HG03108 (cell line): ENCODE data around the gene TVP23A.
"Not testable (repeated sequence)": the region's sequence is repeated elsewhere in the genome, so short reads cannot be mapped to it uniquely, and the experiment has no call there.

Experiments used
- ATAC-seq: cut with Tn5 transposase; IDR thresholded peaks from one replicate; pipeline ENCODE4 v1.9.1; 2021; ENCODE audit warnings: moderate library complexity; ENCODE audit not compliant: unreplicated experiment

Gene TVP23A

DNA sequence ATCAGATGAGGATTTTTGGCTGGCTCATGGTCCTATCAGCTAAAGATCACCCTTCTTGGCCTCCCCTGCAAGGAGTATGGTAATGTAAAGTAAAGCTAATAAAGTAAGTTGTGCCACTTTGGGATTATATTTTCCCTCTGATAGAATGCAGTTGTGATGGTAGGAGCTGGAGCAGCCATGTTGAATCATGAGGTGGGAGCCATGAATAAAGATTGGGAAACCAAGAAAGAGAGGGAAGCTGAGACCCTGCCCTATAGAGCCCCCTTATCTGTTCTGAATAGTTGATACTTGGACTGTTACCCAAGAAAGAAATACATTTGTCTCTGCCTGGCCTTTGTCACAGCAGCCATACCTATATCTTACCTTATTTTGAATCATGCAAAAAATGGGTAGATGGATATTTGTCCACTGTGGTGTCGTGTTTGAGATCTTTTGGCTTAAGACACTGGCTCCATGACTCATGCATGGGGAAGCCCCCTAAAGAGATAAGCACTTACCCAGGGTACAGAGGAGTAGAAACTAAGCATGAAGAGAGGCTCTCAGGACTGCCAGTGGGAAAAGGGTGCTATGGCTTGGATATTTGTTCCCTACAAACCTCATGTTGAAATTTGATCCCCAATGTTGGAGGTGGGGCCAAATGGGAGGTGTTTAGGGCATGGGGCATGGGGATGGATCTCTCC lies 17.7 kb upstream of the TVP23A start:
- ATAC-seq: no peak

GRCh38 chr16:10835281-10835931 lies 16.8 kb upstream of the TVP23A start:
- peak; percentile 52 for ATAC-seq

GRCh38 chr16:10834766-10835165 lies 16.2 kb upstream of the TVP23A start:
- no peak for ATAC-seq

DNA sequence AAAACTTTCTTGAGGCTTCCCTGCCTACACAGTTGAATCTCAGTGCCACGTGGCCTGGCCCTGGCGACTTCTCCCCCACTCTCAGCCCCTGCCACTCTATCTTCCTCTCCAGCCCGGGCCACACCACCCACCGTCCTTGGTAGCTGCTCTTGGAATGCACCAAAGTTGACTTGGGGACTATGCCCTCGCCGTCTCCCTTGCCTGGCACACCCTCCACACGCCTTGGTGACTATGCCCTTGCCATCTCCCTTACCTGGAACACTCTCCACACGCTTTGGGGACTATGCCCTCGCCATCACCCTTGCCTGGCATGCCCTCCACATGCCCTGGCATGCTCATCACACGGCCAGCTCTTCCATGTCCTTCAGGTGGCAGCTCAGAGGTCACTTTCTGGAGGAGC lies 15.5 kb upstream of the TVP23A start:
- ATAC-seq: no peak

- ATAC-seq: no peak
Measured at GRCh38 chr16:10833271-10833670, 14.7 kb upstream of the TVP23A start.

GRCh38 chr16:10831894-10832886 lies 13.6 kb upstream of the TVP23A start:
- no peak for ATAC-seq

DNA sequence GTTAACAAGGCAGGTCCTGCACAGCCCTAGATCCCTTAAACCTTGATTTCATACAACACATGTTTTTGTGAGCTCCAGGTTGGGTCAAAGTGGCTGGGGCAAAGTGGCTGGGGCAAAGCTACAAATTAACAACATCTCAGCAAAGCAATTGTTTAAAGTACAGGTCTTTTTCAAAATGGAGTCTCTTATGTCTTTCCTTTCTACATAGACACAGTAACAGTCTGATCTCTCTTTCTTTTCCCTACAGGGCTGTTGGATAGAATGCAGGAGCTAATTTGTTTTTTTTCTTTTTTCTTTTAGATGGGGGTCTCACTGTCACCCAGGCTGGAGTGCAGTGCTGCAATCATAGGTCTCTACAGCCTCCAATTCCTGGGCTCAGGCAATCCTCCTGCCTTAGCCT lies 11.6 kb upstream of the TVP23A start:
- not testable (repeated sequence) for ATAC-seq

DNA sequence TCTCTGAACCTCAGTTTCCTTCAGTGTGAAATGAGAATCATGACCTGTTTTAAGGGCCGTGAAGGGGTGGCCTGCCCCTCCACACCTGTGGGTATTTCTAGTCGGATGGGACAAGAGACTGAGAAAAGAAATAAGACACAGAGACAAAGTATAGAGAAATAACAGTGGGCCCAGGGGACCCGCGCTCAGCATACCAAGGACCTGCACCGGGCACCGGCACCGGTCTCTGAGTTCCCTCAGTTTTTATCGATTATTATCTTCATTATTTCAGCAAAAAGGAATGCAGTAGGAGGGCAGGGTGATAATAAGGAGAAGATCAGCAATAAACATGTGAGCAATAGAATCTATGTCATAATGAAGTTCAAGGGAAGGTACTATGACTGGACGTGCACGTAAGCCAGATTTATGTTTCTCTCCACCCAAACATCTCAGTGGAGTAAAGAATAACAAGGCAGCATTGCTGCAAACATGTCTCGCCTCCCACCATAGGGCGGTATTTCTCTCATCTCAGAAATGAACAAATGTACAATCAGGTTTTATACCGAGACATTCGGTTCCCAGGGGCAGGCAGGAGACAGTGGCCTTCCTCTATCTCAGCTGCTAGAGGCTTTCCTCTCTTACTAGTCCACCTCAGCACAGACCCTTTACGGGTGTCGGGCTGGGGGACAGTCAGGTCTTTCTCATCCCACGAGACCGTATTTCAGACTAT lies 10.9 kb upstream of the TVP23A start:
- not testable (repeated sequence) for ATAC-seq

- ATAC-seq: no peak
Measured at GRCh38 chr16:10828851-10829366, 10.3 kb upstream of the TVP23A start.

DNA sequence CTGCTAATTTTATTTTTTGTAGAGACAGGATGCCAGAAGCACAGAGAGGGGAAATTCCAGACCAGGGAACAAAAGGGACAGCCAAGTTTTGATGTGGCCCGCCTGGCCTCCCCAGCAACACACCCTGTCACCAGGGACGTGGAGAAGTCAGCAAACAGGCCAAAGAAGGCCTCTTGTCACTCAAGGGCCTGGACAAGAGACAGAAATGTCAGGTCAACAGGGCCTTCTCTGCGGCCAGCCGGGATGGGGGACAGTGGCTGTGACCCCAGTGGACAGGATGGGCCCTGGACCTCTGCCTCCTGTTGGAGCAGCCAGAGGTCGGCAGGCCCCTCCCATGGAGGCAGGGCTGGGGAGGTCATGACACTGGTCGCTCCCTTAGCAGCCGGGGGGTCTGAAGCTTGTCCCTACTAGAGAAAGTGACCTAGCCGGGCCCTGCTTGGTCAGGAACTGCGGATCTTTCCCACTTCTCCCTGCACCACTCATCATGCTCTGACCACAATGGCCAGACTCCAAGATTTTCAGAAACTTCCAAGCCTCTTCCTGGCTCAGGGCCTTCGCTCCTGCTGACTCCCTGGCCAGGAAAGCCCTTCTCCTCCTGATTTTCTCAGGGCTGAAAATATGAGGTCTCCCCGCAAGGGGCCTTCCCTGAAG lies 9.2 kb upstream of the TVP23A start:
- ATAC-seq: no peak

DNA sequence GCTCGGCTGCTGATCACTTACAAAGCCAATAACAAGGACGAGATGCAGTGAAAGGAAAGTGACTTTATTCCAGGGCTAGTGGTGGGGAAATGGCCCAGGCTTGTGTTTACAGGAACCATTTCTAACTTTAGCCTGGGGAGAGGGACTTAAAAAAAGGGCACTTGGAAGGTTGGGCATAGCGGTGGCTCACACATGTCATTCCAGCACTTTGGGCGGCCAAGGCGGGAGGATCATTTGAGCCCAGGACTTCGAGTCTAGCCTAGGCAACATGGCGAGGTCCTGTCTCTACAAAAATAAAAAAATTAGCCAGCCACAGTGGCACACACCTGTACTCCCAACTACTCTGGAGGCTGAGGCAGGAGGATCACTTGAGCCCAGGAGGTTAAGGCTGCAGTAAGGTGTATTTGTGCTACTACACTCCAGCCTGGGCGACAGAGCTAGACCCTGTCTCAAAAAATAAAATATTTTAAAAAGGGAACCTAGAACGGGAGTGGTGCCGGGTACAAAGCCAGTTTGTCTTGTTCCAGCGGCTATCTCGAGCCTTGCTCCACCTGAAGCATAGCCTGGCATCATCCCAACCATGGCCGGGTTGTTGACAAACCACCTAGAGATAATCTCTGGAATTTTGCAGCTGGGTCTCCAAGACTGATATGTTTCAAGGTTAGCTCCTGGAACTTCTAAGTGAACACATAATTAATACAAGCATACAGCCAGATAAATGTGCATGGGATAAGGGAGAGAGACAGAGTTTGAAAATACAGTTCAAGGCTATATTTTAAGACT lies 5.7 kb upstream of the TVP23A start:
- no peak for ATAC-seq

DNA sequence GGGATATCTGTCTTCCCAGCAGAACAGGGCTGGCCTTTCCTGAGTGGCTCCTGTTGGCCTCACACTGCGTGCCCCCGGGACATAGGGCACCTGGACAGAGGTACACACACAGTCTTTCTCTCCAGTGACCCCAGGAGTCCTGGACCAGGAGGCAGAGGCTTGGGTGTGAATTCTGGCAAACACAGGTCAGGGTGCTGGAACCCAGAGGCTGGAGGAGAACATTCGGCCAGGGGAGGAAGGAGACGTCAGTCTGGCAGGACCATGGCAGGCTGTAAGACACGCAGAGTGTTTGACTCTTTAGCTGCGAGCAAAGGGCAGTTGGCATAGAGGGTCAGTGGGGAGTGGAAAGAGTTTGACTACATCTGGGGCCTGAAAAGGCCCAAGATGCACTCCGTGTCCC lies 4.1 kb upstream of the TVP23A start:
- no peak for ATAC-seq

GRCh38 chr16:10820546-10820945 lies 2.0 kb upstream of the TVP23A start:
- ATAC-seq: no peak

DNA sequence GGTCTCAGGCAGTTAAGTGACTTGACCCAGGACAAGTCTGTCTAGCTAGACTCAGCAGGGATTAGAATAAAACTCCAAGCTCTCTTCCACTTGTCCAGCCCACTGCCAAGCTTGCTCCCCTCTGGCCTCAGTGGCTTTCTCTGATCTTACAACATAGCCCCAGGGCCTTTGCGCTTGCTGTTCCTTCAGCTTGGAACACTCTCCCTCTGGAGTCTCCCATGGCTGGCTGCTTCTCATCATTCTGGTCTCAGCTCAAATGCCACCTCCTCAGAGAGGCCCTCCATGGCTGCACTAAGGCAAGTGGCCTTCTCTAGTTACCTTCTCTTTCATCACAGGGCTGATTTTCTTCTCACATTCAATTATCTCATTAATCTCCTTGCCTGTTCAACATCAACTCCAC lies 1.1 kb downstream of the TVP23A start:
- no peak for ATAC-seq

- ATAC-seq: no peak
Measured at GRCh38 chr16:10813099-10813455, 5.5 kb downstream of the TVP23A start.

DNA sequence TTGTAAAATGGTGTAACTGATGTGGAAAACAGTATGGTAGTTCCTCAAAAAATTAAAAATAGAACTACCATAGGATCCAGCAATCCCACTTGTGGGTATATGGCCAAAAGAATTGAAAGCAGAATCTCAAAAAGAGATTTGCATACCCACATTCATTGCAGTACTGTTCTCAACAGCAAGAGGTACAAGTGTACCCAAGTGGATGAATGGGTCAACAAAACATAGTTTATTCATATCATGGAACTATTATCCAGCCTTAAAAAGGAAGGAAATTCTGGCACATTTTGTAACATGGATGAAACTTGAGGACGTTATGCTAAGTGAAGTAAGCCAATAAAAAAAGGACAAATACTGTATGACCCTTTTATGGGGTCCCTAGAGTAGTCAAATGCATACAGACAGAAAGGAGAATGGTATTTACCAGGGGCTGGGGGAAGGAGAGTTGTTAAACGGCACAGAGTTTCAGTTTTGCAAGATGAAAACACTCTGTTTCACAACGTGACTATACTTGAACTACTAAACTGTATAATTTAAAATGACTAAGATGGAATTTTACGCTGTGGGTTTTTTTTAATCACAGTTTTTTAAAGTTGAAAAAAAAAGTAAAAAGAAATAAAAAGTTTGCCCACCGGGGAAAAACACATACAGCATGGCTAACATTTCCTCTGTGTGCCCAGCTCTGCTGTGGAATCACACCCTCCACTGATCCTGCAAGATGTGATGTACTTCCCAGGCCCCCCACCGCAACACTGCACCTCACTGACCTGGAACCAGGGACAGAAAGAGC lies 6.1 kb downstream of the TVP23A start:
- peak; percentile 71 for ATAC-seq

- ATAC-seq: no peak
Measured at GRCh38 chr16:10809706-10810105, 8.9 kb downstream of the TVP23A start.

GRCh38 chr16:10808850-10809249 lies 9.7 kb downstream of the TVP23A start:
- no peak for ATAC-seq

DNA sequence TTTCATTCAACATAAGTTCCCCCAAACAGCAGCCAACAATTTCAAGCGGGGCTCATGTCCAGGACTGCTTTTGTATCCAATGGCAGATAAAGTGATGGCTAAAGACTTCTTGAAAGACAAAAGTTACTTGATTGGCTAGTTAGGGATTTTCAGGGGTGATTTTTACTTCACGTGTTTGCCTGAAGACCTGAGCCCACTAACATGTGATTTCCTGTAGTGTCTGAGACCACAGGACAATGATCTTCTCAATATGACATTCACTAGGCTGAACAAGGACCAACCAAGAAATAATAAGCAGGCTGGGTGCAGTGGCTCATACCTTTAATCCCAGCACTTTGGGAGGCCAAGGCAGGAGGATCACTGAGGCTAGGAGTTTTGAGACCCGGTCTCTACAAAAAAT lies 10.4 kb downstream of the TVP23A start:
- no peak for ATAC-seq
